ENCODE measurements around the gene KCNJ5. TPM values are rescaled to one million over a fixed set of nuclear protein-coding genes. Genes with fewer than 3 reads are reported as not detected.

KCNJ5 gene
- total RNA-seq, 1 experiment from 2014 or later = 0.17 TPM

DNA sequence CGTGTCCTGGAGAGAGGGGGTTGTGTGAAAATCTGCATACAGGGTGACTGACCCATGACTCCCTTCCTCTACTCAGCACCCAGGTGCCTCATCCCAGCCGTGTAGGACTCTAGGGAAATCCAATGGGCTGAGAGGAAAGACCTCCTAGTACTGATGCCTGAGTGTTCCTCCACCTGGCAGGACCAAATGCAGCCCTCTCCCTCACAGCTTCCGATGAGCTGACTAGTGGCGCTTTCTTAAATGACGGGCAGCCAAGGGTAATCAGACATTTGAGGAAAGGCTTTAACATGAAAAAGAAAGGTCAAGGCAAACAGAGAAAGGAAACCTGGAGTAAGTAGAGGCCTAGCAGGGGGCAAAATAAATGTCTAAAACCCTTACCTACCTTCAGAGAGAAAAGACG lies 19.1 kb upstream of the KCNJ5 start (continued):
- no peak for TF ChIP-seq RAD21 (IDR thresholded peaks at IDR 0.05; ENCODE audit: low read depth)

DNA sequence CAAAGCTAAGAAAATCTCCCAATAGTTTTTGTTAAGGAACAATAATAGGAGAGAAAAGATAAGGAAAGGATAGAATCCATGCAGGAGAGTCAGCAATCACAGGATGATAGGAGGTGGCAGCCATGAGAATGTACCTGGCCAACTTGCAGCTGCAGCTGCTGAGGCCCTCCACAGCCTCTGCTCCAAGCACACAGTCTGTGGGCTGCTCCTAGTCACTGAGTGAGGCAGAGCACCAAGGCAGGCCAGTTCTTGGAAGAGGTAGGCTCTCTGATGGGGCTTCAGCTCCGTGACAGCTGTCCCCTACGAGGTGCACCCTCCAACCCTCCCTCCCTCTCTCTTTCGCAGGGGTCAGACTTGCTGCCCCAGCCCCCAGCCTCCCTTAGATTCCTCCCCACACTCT lies 18.6 kb upstream of the KCNJ5 start:
- ChIA-PET RAD21 (ENCODE audit: low non-redundant PET in 1 of 2, low total read pairs in 2 of 2, uncharacterized antibody in 2 of 2, unreplicated experiment in 2 of 2) (no interaction called here), CTCF (no interaction called here), POLR2A (no interaction called here)
- H3K9me3 ChIP-seq (ENCODE audit: control insufficient read depth in 1 of 2, insufficient read depth in 1 of 2, low read depth in 1 of 2, low read length in 2 of 2) = no peaks in the 10 kb centered on the region
- H3K79me2 ChIP-seq (ENCODE audit: insufficient read depth, low read length) = no peaks in the 10 kb centered on the region
- BruUV-seq (replicated peaks) = no TSS peak
- DNase-seq (ENCODE audit: low read depth, low spot score) (no peak), ATAC-seq (no peak)
- no peaks in the 10 kb centered on the region for H3K9me2 ChIP-seq (ENCODE audit: insufficient read depth)
- no peaks in the 10 kb centered on the region for H3K4me1 ChIP-seq (ENCODE audit: control insufficient read depth in 1 of 2, insufficient read depth in 2 of 2, low read length in 2 of 2)
- TF ChIP-seq ELF1 (IDR thresholded peaks at IDR 0.05; ENCODE audit: borderline replicate concordance, low read depth) = no peak
- no peak for TF ChIP-seq SRF (IDR thresholded peaks at IDR 0.05; ENCODE audit: low read depth)
- TF ChIP-seq YY1 (IDR thresholded peaks at IDR 0.05; ENCODE audit: extremely low read depth, insufficient replicate concordance, low read depth, low read length) = no peak
- no peaks in the 10 kb centered on the region for H4K20me1 ChIP-seq (ENCODE audit: insufficient read depth)
- H3K36me3 ChIP-seq (ENCODE audit: control insufficient read depth in 1 of 2, insufficient read depth in 2 of 2, low read length in 2 of 2) = no peaks in the 10 kb centered on the region
- no peak overlapping the region for H2AFZ ChIP-seq (ENCODE audit: low read depth, low read length, poor library complexity, severe bottlenecking)
- H3K9ac ChIP-seq (ENCODE audit: low read length) = no peak overlapping the region
- no peak overlapping the region for H3K27ac ChIP-seq (ENCODE audit: low read depth, low read length)
- intact Hi-C loops (cut with micrococcal nuclease) = no loop called here
- peaks cover 21% of the 10 kb centered on the region; the same call in 1 of the 2 replicates for H3K27me3 ChIP-seq (ENCODE audit: insufficient read depth, low read length)
- H3K4me3 ChIP-seq (replicated peaks in 1 of 2; ENCODE audit: low read depth in 1 of 2, low read length in 2 of 2) = no peak overlapping the region
- no peak overlapping the region for H3K4me2 ChIP-seq (ENCODE audit: low read length)

DNA sequence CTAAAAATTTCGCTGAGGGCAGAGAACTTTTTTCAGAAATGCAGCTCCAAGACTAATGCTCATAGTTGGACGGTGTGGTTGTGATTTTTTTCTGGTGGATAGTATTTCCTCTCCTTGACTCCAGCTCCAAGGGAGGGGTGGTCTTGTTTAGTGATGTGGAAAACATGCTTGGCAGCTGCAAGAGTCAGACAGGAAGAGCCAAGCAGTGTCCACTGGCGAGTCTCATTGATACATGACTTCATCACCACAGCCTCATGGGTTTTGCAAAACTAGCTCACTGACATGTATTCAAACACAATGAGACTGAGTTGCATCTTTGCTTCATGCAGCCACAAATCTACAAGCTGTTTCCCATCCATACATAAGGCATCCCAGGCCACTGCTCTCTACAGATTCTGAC lies 16.7 kb upstream of the KCNJ5 start:
- RAD21 ChIA-PET (ENCODE audit: low non-redundant PET in 1 of 2, low total read pairs in 2 of 2, uncharacterized antibody in 2 of 2, unreplicated experiment in 2 of 2) = no interaction called here
- Histone ChIP-seq H3K9ac (ENCODE audit: low read length) (no peak overlapping the region), H3K4me1 (ENCODE audit: control insufficient read depth in 1 of 2, insufficient read depth in 2 of 2, low read length in 2 of 2) (no peaks in the 10 kb centered on the region), H3K4me2 (ENCODE audit: low read length) (no peak overlapping the region), H3K79me2 (ENCODE audit: insufficient read depth, low read length) (no peaks in the 10 kb centered on the region), H2AFZ (ENCODE audit: low read depth, low read length, poor library complexity, severe bottlenecking) (no peak overlapping the region), H3K36me3 (ENCODE audit: control insufficient read depth in 1 of 2, insufficient read depth in 2 of 2, low read length in 2 of 2) (no peaks in the 10 kb centered on the region), H3K27me3 (ENCODE audit: insufficient read depth, low read length) (peaks cover 21% of the 10 kb centered on the region; the same call in 1 of the 2 replicates), H3K4me3 (replicated peaks in 1 of 2; ENCODE audit: low read depth in 1 of 2, low read length in 2 of 2) (no peak overlapping the region), H3K9me3 (ENCODE audit: control insufficient read depth in 1 of 2, insufficient read depth in 1 of 2, low read depth in 1 of 2, low read length in 2 of 2) (no peaks in the 10 kb centered on the region), H4K20me1 (ENCODE audit: insufficient read depth) (no peaks in the 10 kb centered on the region), H3K9me2 (ENCODE audit: insufficient read depth) (no peaks in the 10 kb centered on the region), H3K27ac (ENCODE audit: low read depth, low read length) (no peak overlapping the region)
- TF ChIP-seq, protein P1, sequence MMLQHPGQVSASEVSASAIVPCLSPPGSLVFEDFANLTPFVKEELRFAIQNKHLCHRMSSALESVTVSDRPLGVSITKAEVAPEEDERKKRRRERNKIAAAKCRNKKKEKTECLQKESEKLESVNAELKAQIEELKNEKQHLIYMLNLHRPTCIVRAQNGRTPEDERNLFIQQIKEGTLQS (IDR thresholded peaks at IDR 0.05) = no peak
- TF ChIP-seq POLR2A (IDR thresholded peaks at IDR 0.05; ENCODE audit: borderline replicate concordance, extremely low read depth, insufficient read depth, insufficient read length) = no peak
- no peak for TF ChIP-seq POLR2AphosphoS5 (IDR thresholded peaks at IDR 0.05; ENCODE audit: low read depth, low read length)
- no peak for TF ChIP-seq CBX3 (IDR thresholded peaks at IDR 0.05; ENCODE audit: low read depth)
- no peak for TF ChIP-seq EGR1 (IDR thresholded peaks at IDR 0.05; ENCODE audit: low read depth)
- TF ChIP-seq EZH2phosphoT487 (IDR thresholded peaks at IDR 0.05; ENCODE audit: borderline replicate concordance) = no peak
- TF ChIP-seq TCF7L2 (IDR thresholded peaks at IDR 0.05; ENCODE audit: borderline replicate concordance, extremely low read depth, insufficient read depth, insufficient read length) = no peak
- no peak for TF ChIP-seq ELF1 (IDR thresholded peaks at IDR 0.05; ENCODE audit: borderline replicate concordance, low read depth)
- TF ChIP-seq ZFX (IDR thresholded peaks at IDR 0.05) = no peak
- TF ChIP-seq FOSL1 (IDR thresholded peaks at IDR 0.05; ENCODE audit: low read depth) = no peak
- TF ChIP-seq YY1 (IDR thresholded peaks at IDR 0.05; ENCODE audit: extremely low read depth, insufficient replicate concordance, low read depth, low read length) = no peak
- no peak for TF ChIP-seq SRF (IDR thresholded peaks at IDR 0.05; ENCODE audit: low read depth)
- BruUV-seq (replicated peaks) = no TSS peak
- no peak for DNase-seq (ENCODE audit: low read depth, low spot score)
- CTCF ChIA-PET = interaction anchor here (1.1 kb wide), 1 partner anchor 10 kb away, joined by 4 read pairs; no protein-coding TSS in a partner anchor
- intact Hi-C loops (cut with micrococcal nuclease) = no loop called here
- POLR2A ChIA-PET = no interaction called here
- no peak for ATAC-seq
